Activated T-helper 17 cell treated with anti-CD3 and anti-CD28 coated beads, Interleukin-2, amount 50 U/mL, for 72 hours (primary cell): ENCODE results near the gene CACNB4. TPM values are rescaled to one million over a fixed set of nuclear protein-coding genes. Genes with fewer than 3 reads are reported as not detected.

Source experiments
- ATAC-seq: fragments of 150-1000 bp; cut with Tn5 transposase; replicated peaks from 2 replicates; pipeline ENCODE4 v1.10.0; 2021; ENCODE audit warnings: mild to moderate bottlenecking, moderate library complexity
- H3K27ac Mint-ChIP-seq: one replicate; pipeline ENCODE4 v1.8.0; 2022; ENCODE audit warnings: mixed read lengths
- H3K27me3 Mint-ChIP-seq: one replicate; pipeline ENCODE4 v1.8.0; 2022; ENCODE audit warnings: mixed read lengths
- H3K36me3 Mint-ChIP-seq: one replicate; pipeline ENCODE4 v1.8.0; 2022; ENCODE audit warnings: low read depth, mild to moderate bottlenecking, mixed read lengths
- H3K4me1 Mint-ChIP-seq: one replicate; pipeline ENCODE4 v1.8.0; 2022; ENCODE audit warnings: mixed read lengths
- H3K4me3 Mint-ChIP-seq: one replicate; pipeline ENCODE4 v1.8.0; 2022; ENCODE audit warnings: mild to moderate bottlenecking, mixed read lengths
- H3K9me3 Mint-ChIP-seq: one replicate; pipeline ENCODE4 v1.8.0; 2022; ENCODE audit warnings: mixed read lengths
- total RNA-seq, 2 donors: library from RNA; stranded (reverse); gene quantifications; one replicate each; pipeline ENCODE4 v1.2.3, GENCODE V29; 2022

CACNB4 gene
- total RNA-seq, 2 donors from 2014 or later, result 0.16 to 0.32 TPM

GRCh38 chr2:152072011-152072410, 26.8 kb downstream of the CACNB4 start:
- Mint-ChIP-seq H3K36me3 (no peaks in the 10 kb centered on the region), H3K27ac (no peak overlapping the region), H3K4me3 (no peak overlapping the region), H3K4me1 (no peaks in the 10 kb centered on the region), H3K27me3 (peaks cover 6% of the 10 kb centered on the region), H3K9me3 (no peaks in the 10 kb centered on the region)
- ATAC-seq, result no peak

- ATAC-seq, result no peak
Observed at GRCh38 chr2:152071518-152071917, 27.3 kb downstream of the CACNB4 start.

GRCh38 chr2:152071092-152071491, 27.8 kb downstream of the CACNB4 start:
- Mint-ChIP-seq H3K36me3 (no peaks in the 10 kb centered on the region), H3K4me1 (no peaks in the 10 kb centered on the region), H3K27ac (no peak overlapping the region), H3K4me3 (no peak overlapping the region), H3K9me3 (no peaks in the 10 kb centered on the region), H3K27me3 (peaks cover 6% of the 10 kb centered on the region)
- ATAC-seq, result no peak

More at GRCh38 chr2:152071518-152071917, 27.3 kb downstream of the CACNB4 start:
- H3K27me3 Mint-ChIP-seq, result peaks cover 6% of the 10 kb centered on the region
- H3K4me1 Mint-ChIP-seq, result no peaks in the 10 kb centered on the region
- no peak overlapping the region for H3K27ac Mint-ChIP-seq
- no peaks in the 10 kb centered on the region for H3K36me3 Mint-ChIP-seq
- no peaks in the 10 kb centered on the region for H3K9me3 Mint-ChIP-seq
- no peak overlapping the region for H3K4me3 Mint-ChIP-seq

GRCh38 chr2:152068226-152068625, 30.6 kb downstream of the CACNB4 start:
- no peak for ATAC-seq
- Mint-ChIP-seq H3K4me3 (no peak overlapping the region), H3K27me3 (peaks cover 6% of the 10 kb centered on the region), H3K36me3 (no peaks in the 10 kb centered on the region), H3K27ac (no peak overlapping the region), H3K9me3 (no peaks in the 10 kb centered on the region), H3K4me1 (no peaks in the 10 kb centered on the region)

- peaks cover 6% of the 10 kb centered on the region for H3K27me3 Mint-ChIP-seq
- no peaks in the 10 kb centered on the region for H3K9me3 Mint-ChIP-seq
- no peaks in the 10 kb centered on the region for H3K36me3 Mint-ChIP-seq
- ATAC-seq, result no peak
- H3K4me1 Mint-ChIP-seq, result no peaks in the 10 kb centered on the region
- H3K27ac Mint-ChIP-seq, result no peak overlapping the region
- no peak overlapping the region for H3K4me3 Mint-ChIP-seq
Observed at GRCh38 chr2:152067823-152068222, 31.0 kb downstream of the CACNB4 start.

GRCh38 chr2:152065945-152066344, 32.9 kb downstream of the CACNB4 start:
- H3K27me3 Mint-ChIP-seq, result peaks cover 9% of the 10 kb centered on the region
- H3K9me3 Mint-ChIP-seq, result no peaks in the 10 kb centered on the region
- no peaks in the 10 kb centered on the region for H3K36me3 Mint-ChIP-seq
- no peak overlapping the region for H3K4me3 Mint-ChIP-seq
- no peak for ATAC-seq
- no peak overlapping the region for H3K27ac Mint-ChIP-seq
- H3K4me1 Mint-ChIP-seq, result no peaks in the 10 kb centered on the region

GRCh38 chr2:152064001-152064400, 34.8 kb downstream of the CACNB4 start:
- ATAC-seq, result no peak
- H3K27me3 Mint-ChIP-seq, result peaks cover 12% of the 10 kb centered on the region
- H3K36me3 Mint-ChIP-seq, result no peaks in the 10 kb centered on the region
- no peaks in the 10 kb centered on the region for H3K4me1 Mint-ChIP-seq
- H3K9me3 Mint-ChIP-seq, result no peaks in the 10 kb centered on the region
- no peak overlapping the region for H3K4me3 Mint-ChIP-seq
- H3K27ac Mint-ChIP-seq, result no peak overlapping the region

- no peaks in the 10 kb centered on the region for H3K9me3 Mint-ChIP-seq
- H3K27me3 Mint-ChIP-seq, result peaks cover 12% of the 10 kb centered on the region
- no peak overlapping the region for H3K27ac Mint-ChIP-seq
- H3K4me3 Mint-ChIP-seq, result no peak overlapping the region
- H3K36me3 Mint-ChIP-seq, result no peaks in the 10 kb centered on the region
- H3K4me1 Mint-ChIP-seq, result no peaks in the 10 kb centered on the region
- no peak for ATAC-seq
Observed at GRCh38 chr2:152063325-152063924, 35.4 kb downstream of the CACNB4 start.

- Mint-ChIP-seq H3K27ac (no peak overlapping the region), H3K9me3 (no peaks in the 10 kb centered on the region), H3K36me3 (no peaks in the 10 kb centered on the region), H3K27me3 (peaks cover 12% of the 10 kb centered on the region), H3K4me1 (no peaks in the 10 kb centered on the region), H3K4me3 (no peak overlapping the region)
- ATAC-seq, result no peak
Observed at GRCh38 chr2:152062125-152063091, 36.4 kb downstream of the CACNB4 start.

- Mint-ChIP-seq H3K4me3 (no peak overlapping the region), H3K4me1 (no peaks in the 10 kb centered on the region), H3K9me3 (no peaks in the 10 kb centered on the region), H3K36me3 (no peaks in the 10 kb centered on the region), H3K27ac (no peak overlapping the region), H3K27me3 (peaks cover 12% of the 10 kb centered on the region)
- no peak for ATAC-seq
Observed at GRCh38 chr2:152061383-152061782, 37.5 kb downstream of the CACNB4 start.

GRCh38 chr2:152058655-152059054, 40.2 kb downstream of the CACNB4 start:
- no peak for ATAC-seq
- Mint-ChIP-seq H3K4me1 (no peaks in the 10 kb centered on the region), H3K36me3 (no peaks in the 10 kb centered on the region), H3K4me3 (no peak overlapping the region), H3K9me3 (no peaks in the 10 kb centered on the region), H3K27me3 (peaks cover 12% of the 10 kb centered on the region), H3K27ac (no peak overlapping the region)

GRCh38 chr2:152056418-152056817, 42.4 kb downstream of the CACNB4 start:
- Mint-ChIP-seq H3K27me3 (peaks cover 3% of the 10 kb centered on the region), H3K27ac (no peak overlapping the region), H3K36me3 (no peaks in the 10 kb centered on the region), H3K4me3 (no peak overlapping the region), H3K9me3 (no peaks in the 10 kb centered on the region), H3K4me1 (no peaks in the 10 kb centered on the region)
- no peak for ATAC-seq

- Mint-ChIP-seq H3K4me3 (no peak overlapping the region), H3K27ac (no peak overlapping the region), H3K9me3 (no peaks in the 10 kb centered on the region), H3K36me3 (no peaks in the 10 kb centered on the region), H3K4me1 (no peaks in the 10 kb centered on the region), H3K27me3 (peaks cover 3% of the 10 kb centered on the region)
- ATAC-seq, result no peak
Observed at GRCh38 chr2:152055366-152056108, 43.3 kb downstream of the CACNB4 start.

- no peak overlapping the region for H3K4me3 Mint-ChIP-seq
- no peaks in the 10 kb centered on the region for H3K4me1 Mint-ChIP-seq
- no peak overlapping the region for H3K27ac Mint-ChIP-seq
- H3K36me3 Mint-ChIP-seq, result no peaks in the 10 kb centered on the region
- no peak for ATAC-seq
- peaks cover 3% of the 10 kb centered on the region for H3K27me3 Mint-ChIP-seq
- no peaks in the 10 kb centered on the region for H3K9me3 Mint-ChIP-seq
Observed at GRCh38 chr2:152054593-152054992, 44.3 kb downstream of the CACNB4 start.
